Kidney epithelial cell (primary cell): ENCODE data around the gene FNDC5. TPM values are rescaled to one million over a fixed set of nuclear protein-coding genes. Genes with fewer than 3 reads are reported as not detected.

Source experiments
- DNase-seq: peaks from one replicate; pipeline ENCODE4 v3.0.0-alpha.2; 2010; ENCODE audit warnings: low read depth
- H3K27me3 ChIP-seq: 2 replicates; pipeline ENCODE4 v1.6.0; 2011; ENCODE audit warnings: low read length; ENCODE audit not compliant: control insufficient read depth, insufficient read depth
- H3K36me3 ChIP-seq: 2 replicates; pipeline ENCODE4 v1.5.1; 2011; ENCODE audit warnings: low read length; ENCODE audit not compliant: control insufficient read depth, insufficient read depth
- H3K4me3 ChIP-seq: 2 replicates; pipeline ENCODE4 v1.5.1; 2011; ENCODE audit warnings: low read depth, mild to moderate bottlenecking, control low read depth, low read length
- CTCF ChIP-seq: IDR thresholded peaks from 2 replicates; pipeline ENCODE4 v1.5.1; 2011; ENCODE audit warnings: mild to moderate bottlenecking, moderate library complexity, low read length, control low read depth, inconsistent platforms; ENCODE audit not compliant: insufficient read depth, poor library complexity, severe bottlenecking
- total RNA-seq: library from RNA; depleted of rRNA; stranded (reverse); fragments of >200 nt; gene quantifications from 2 replicates; pipeline ENCODE4 v1.2.3, GENCODE V29; 2015

Gene FNDC5
- total RNA-seq, 1 donor from 2014 or later = 0.08 TPM

- TF ChIP-seq CTCF = no peak
Observed at GRCh38 chr1:32863218-32863880, 7.4 kb downstream of the FNDC5 start.

GRCh38 chr1:32861904-32862695 is 8.6 kb downstream of the FNDC5 start:
- H3K36me3 ChIP-seq = no peaks in the 10 kb centered on the region
- no peak for TF ChIP-seq CTCF
- no peak for DNase-seq
- no peak overlapping the region for H3K4me3 ChIP-seq
- no peaks in the 10 kb centered on the region for H3K27me3 ChIP-seq

More at GRCh38 chr1:32863218-32863880, 7.4 kb downstream of the FNDC5 start:
- Histone ChIP-seq H3K27me3 (no peaks in the 10 kb centered on the region), H3K36me3 (no peaks in the 10 kb centered on the region), H3K4me3 (no peak overlapping the region)
- DNase-seq = no peak

- Histone ChIP-seq H3K36me3 (no peaks in the 10 kb centered on the region), H3K4me3 (no peak overlapping the region), H3K27me3 (no peaks in the 10 kb centered on the region)
- no peak for DNase-seq
- TF ChIP-seq CTCF = no peak
Observed at GRCh38 chr1:32860566-32860965, 10.1 kb downstream of the FNDC5 start.

- DNase-seq = no peak
- no peak for TF ChIP-seq CTCF
- Histone ChIP-seq H3K27me3 (no peaks in the 10 kb centered on the region), H3K4me3 (no peak overlapping the region), H3K36me3 (no peaks in the 10 kb centered on the region)
Observed at GRCh38 chr1:32859915-32860314, 10.8 kb downstream of the FNDC5 start.

- TF ChIP-seq CTCF = no peak
- H3K36me3 ChIP-seq = peaks cover 2% of the 10 kb centered on the region
Observed at GRCh38 chr1:32858791-32859190, 11.9 kb downstream of the FNDC5 start.

More at GRCh38 chr1:32858791-32859190, 11.9 kb downstream of the FNDC5 start:
- Histone ChIP-seq H3K4me3 (no peak overlapping the region), H3K27me3 (no peaks in the 10 kb centered on the region)
- no peak for DNase-seq
